GM19099 (cell line): ENCODE data around the gene LYSMD3.
A peak's percentile ranks its signal among the peaks of the same experiment; 100 is the strongest.

Experiments used
- POLR2A ChIP-seq: IDR thresholded peaks from 3 replicates; pipeline ENCODE4 v1.6.1; 2011; ENCODE audit warnings: low read depth; ENCODE audit not compliant: insufficient read length; ENCODE audit errors: extremely low read depth

The LYSMD3 gene

GRCh38 chr5:90529194-90529938 is at the start of gene LYSMD3:
Gene LYSMD3, minus strand, starts transcription at chr5:90529584. Its CDS starts 4,295 bp downstream, at chr5:90525289.
- TF ChIP-seq POLR2A: peak; percentile 88

DNA sequence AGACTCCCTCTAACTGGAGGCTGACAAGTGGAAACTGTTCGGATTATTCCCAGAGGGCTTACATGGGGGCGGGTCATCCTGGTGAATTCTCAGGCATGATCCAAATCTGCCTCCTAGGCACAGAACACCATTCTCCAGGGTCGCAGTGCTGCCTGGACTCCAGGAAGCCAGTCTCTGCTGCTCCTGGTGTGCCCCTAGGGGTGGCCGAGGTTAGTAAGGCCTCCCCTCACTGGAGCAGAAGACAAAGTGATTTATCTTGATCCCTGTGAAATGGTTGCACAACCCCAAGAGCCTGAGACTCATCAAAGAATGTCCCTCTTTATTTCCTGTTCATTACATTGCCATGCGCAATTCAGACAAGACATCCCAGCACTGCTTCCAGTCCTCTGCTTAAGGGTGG is 46.3 kb upstream of the LYSMD3 start:
- TF ChIP-seq POLR2A: no peak

DNA sequence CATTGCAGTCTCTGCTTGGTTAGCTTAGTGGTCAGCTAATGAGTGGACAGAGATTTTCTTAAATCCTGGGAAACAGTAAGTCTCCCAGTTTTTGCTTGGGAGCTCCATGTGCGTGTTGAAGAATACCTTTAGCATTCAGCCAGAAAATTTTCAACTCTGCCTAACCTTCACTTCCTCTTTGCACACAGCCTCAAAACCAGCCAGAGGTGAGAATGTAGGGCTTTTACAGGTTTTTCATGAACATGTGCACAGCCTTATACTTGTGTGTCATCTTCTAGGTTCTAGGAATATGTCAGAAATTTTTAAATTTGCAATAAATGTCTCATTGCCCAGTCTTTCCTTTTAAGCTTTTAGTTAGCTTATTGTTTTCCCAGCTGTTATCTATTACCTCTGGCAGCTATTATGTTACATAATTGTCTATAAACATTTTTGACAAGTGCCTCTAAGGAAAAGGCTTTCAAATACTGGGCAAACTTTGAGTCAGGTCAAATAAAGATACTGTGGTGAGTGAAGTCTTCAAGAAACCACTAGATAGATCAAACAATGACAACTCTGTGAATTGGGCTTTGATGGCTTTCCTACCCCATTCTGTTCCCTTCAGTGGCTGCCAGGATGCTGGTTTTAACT is 41.9 kb upstream of the LYSMD3 start:
- TF ChIP-seq POLR2A: no peak

- TF ChIP-seq POLR2A: no peak
These were observed 40.6 kb upstream of the LYSMD3 start for GRCh38 chr5:90570034-90570433.

GRCh38 chr5:90569084-90569483 is 39.7 kb upstream of the LYSMD3 start:
- no peak for TF ChIP-seq POLR2A

- TF ChIP-seq POLR2A: no peak
These were observed 36.1 kb upstream of the LYSMD3 start for GRCh38 chr5:90565491-90565890.

- no peak for TF ChIP-seq POLR2A
These were observed 33.7 kb upstream of the LYSMD3 start for GRCh38 chr5:90563108-90563507.

GRCh38 chr5:90562341-90562740 is 33.0 kb upstream of the LYSMD3 start:
- TF ChIP-seq POLR2A: no peak

GRCh38 chr5:90561766-90562165 is 32.4 kb upstream of the LYSMD3 start:
- no peak for TF ChIP-seq POLR2A

DNA sequence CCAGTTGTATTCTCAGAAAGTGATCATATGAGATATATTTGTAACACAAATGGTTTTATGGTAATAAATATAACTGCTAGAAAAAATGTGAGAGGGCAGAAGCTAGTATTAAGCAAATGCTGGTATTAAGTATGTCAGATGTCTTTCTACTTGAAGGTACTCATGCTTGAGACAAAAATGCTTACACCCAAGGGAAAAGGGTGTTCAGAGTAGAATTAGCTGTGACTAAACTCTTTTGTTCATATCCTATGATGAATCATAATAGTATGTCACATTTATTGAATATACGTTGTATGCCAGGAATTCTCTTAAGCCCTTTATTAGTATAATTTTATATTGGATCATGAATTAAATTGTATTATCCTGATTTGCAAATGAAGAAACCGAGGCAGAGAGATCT is 31.4 kb upstream of the LYSMD3 start:
- no peak for TF ChIP-seq POLR2A

DNA sequence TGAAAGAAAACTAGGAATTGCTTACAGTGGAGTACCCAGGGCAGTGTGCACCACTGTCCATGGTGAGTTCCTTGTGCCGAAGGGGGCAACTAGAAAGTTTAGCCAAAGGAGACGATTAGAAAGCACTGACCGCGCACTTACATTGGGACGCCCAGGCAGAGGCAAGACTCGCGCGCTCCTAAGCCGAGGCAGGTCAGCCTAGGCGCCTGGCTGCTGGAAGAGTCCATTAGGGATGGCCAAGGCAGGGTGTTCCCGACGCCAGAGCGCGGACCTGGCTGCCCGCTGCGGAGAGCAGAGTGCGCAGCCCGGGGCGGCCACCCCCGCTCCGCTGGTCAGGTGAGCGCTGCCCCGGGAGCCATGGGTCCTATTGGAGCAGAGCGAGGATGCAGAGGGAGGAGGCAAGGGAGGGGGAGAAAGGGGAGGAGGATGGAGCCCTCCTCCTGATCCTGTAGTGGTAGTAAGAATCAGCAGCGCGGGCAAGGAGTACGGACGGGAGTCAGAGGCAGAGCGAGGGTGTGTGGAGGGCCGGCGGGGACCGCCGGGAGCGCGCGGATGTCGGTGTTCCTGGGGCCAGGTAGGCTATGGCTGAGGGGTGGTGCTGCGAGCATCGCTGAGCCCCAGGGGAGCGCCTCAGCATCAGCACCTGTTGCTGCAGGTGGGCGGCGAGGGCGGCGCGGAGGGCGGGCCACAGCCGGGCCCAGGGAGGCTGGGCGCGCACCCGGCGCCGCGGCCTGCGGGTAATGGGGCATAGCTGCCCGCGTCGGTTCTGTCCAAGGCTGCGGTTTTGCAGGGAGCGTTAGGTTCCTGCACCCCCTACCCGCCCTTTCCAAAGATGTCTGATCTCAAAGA is 29.2 kb upstream of the LYSMD3 start, which contains the start of gene ADGRV1:
TSS of gene ADGRV1 (plus strand) at position 454 of the 849 bp plus-strand sequence. CDS start at position 553, 99 bp downstream.
- no peak for TF ChIP-seq POLR2A

DNA sequence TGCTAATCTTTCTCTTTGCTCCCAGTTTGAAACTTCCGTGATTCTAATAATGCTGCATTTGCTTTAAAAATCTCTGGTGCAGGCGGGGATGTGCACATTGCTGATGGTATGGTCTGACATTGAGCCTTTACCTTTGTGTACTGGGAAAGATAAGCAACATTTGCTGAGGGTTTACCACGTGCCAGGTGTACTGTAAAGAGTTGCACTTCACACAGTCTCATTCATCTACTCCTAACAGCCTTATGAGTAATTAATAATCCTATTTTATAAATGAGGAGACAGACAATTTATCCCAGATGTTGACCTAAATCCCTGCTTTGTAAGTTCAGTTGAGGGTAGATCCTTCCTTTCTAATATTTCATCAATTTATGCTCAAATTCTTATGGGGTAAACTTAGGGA is 28.5 kb upstream of the LYSMD3 start:
- no peak for TF ChIP-seq POLR2A

DNA sequence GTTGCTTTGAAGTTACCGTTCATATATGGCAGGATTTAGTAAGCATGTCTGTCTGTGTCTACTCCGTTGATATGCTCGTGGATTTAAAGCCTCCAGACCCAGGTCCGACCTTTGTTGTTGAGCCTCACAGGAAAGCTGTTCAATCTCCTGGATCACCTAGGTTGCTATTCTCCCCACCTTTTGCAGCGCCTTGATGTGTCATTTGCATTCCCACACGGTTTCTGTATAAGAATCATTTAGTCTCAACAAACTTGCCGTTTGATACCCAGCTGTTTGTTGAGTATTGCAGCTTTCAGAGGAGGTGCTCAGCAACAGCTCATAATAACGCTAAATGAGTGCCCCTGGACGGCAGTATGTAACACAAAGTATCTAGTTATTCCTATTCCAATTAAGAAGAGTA is 28.0 kb upstream of the LYSMD3 start:
- TF ChIP-seq POLR2A: no peak

GRCh38 chr5:90555666-90556065 is 26.3 kb upstream of the LYSMD3 start:
- no peak for TF ChIP-seq POLR2A

DNA sequence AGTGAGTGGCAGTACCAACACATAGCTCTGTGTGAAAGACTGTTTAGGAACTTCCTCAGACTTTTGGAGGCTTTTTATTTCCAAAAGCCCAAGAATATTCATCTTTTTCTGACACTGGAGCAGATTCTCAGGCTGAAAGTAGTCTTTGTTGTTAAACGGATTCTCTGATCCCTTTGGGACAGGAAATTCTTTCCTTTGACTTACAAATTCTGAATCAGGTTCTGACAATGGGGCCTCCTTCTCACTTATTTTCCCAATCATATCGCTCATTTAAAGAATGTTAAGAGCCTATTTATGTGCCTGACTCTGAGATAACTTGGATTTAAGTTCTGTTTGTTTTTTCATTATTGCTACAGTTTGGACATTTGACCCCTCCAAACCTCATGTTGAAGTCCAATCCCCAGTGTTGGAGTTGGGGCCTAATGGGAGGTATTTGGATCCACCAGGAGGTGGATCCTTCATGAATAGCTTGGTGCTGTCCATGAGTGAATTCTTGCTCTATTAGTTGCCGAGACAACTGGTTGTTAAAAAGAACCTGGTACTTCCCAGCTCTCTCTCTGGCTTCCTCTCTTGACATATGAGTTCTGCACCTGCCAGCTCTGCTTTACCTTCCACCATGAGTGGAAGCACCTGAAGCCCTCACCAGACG is 25.1 kb upstream of the LYSMD3 start:
- no peak for TF ChIP-seq POLR2A
